ENCODE data around the gene DTWD2.
"Not testable (repeated sequence)": the region's sequence is repeated elsewhere in the genome, so short reads cannot be mapped to it uniquely, and the experiment has no call there.

DTWD2 gene

GRCh38 chr5:118994595-118994994 is 6.2 kb upstream of the DTWD2 start:
- no peak for DNase-seq

DNA sequence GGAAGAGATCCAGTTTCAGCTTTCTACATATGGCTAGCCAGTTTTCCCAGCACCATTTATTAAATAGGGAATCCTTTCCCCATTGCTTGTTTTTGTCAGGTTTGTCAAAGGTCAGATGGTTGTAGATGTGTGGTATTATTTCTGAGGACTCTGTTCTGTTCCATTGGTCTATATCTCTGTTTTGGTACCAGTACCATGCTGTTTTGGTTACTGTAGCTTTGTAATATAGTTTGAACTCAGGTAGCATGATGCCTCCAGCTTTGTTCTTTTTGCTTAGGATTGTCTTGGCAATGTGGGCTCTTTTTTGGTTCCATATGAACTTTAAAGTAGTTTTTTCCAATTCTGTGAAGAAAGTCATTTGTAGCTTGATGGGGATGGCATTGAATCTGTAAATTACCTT is 4.8 kb upstream of the DTWD2 start:
- not testable (repeated sequence) for DNase-seq

GRCh38 chr5:118992055-118992454 is 3.7 kb upstream of the DTWD2 start:
- DNase-seq = not testable (repeated sequence)

- no peak for DNase-seq
These were observed 2.2 kb upstream of the DTWD2 start for GRCh38 chr5:118990582-118990981.

GRCh38 chr5:118989816-118990215 is 1.5 kb upstream of the DTWD2 start:
- no peak for DNase-seq

- no peak for DNase-seq
These were observed 476 bp upstream of the DTWD2 start for GRCh38 chr5:118988866-118989180.

- no peak for DNase-seq
These were observed 3.7 kb downstream of the DTWD2 start for GRCh38 chr5:118984602-118985001.

DNA sequence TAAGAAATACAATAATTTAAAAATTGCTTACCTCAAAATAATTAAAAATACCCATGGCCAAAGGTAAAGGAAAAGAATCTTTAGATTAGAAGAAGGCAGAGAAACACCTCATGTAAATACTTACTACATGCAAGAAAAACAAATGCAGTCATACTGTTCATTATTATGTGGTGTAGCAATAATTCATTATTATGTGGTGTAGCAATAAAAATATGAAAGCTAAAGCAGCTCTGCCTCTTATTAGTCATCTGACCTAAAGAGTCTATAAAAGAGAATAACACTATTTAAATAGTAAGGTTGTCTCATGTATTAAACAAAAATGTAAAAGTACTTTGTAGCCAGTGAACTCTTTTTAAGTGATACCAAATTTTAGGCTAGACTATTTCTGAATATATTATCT is 6.6 kb downstream of the DTWD2 start:
- no peak for DNase-seq

DNA sequence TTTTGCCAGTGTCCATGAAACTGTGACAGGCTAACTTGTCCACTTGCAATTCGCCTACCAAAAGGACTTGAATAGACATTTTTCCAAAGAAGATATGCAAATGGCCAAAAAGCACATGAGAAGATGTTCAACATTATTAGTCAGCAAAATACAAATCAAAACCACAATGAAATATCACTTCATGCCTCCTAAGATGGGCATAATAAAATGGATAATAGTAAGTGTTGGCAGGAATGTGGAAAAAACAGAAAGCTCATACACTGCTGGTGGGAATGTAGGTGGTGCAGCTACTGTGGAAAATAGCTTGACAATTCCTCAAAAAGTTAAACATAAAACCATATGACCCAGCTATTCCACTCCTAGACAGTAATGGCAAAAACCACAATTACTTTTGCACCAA is 7.9 kb downstream of the DTWD2 start:
- no peak for DNase-seq

DNA sequence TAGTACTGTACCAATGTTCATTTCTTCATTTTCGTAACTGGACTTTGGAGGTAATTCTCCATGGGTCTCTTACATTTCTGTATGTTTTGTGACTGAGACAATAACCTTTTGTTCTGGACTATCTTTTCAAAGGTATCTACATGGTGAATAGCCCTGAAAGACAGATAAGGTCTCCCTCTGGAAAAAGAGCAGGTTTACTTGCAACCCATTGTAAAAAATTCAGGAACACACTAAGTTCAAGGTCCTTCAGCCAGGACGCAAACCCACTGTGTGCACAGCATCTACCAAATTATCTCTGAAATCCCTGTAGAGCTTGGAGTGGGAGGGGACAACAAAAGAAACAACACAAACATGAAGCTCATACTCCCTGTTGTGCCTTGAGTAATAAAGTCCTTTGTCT is 8.3 kb downstream of the DTWD2 start:
- no peak for DNase-seq

- DNase-seq = not testable (repeated sequence)
These were observed 14.4 kb downstream of the DTWD2 start for GRCh38 chr5:118973779-118974445.

DNA sequence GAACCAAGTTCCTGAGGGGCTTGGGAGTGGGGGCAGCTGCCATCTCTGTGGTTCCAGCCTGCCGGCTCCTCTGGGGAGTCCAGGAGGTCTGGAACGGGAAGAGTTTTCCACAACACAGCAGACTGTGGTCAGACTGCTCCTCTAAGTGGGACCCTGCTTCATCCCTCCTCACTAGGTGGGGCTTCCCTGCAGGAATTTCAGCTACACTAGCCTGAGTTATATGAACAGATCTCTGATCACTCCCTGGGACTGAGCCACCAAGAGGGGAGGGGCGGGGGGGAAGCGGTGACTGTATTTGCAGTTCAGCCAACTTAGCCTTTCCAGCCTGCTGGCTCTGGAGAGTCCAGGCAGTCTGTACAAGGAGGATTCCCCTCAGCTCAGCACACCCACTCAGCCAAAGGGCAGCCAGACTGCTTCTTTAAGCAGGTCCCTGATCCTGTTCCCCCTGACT is 19.4 kb downstream of the DTWD2 start:
- no peak for DNase-seq

DNA sequence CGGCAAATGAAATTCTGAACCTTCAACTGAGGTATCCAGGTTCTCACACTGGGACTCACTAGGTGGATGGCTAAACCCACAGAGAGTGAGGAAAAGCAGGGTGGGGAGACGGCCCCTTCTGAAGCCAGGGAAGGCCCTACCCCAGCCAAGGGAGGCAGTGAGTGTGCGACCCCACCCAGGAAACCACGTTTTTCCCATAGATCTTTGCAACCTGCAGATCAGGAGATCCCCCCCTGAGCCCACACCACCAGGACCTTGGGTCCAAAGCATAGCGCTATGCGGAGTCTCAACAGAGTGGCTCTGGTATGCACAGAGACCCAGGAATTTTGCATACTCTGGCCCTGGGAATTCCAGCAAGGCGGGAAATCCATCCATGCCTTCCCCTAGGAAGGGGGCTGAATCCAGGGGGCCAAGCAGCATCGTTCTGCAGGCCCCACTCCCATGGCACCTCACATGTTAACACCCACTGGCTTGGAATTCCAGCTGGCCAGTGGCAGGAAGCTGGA is 19.9 kb downstream of the DTWD2 start:
- DNase-seq = no peak

DNA sequence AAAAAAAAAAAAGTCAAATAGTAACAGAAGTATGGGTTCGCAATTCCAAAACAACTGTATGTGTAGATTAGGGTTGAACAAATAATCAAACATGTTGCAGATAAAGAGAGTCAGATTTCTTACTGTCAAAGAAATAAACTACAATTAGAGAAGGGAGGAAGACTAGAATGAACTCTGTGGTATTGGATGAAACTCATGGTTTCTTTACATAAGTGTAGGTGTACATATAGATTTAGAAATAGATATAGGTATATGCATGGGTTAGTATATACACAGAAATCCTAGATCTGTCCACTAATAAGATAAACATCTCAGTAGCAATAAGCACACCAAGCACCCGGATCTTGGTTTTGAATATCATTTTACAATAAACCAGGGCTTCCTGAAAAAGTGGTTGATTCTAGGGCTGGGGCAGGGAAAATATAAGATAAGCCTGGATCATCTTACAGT is 21.3 kb downstream of the DTWD2 start:
- DNase-seq = no peak

DNA sequence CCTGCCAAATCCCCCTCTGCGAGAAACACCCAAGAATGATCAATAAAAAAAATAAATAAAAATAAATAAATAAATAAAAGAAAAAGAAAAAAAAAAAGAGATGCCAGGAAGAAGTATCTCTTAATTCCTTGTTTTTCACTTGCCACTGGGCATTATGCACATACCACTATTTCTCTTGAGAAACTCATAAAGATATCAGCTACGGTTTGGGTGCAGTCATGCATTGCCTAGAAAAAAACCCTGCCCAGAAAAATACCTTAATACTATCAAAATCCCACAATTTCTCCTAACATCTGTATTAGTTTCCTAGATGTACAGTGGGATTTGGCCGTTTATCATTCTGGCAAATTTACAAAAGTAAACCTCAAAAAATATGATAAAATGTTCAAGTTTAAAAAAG is 22.5 kb downstream of the DTWD2 start:
- DNase-seq = no peak

DNA sequence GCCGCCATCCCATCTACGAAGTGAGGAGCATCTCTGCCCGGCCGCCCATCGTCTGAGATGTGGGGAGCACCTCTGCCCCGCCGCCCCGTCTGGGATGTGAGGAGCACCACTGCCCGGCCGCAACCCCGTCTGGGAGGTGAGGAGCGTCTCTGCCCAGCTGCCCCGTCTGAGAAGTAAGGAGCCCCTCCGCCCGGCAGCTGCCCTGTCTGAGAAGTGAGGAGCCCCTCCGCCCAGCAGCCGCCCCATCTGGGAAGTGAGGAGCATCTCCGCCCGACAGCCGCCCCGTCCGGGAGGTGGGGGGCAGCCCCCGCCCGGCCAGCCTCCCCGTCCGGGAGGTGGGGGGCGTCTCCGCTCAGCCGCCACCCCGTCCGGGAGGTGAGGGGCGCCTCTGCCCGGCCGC is 23.4 kb downstream of the DTWD2 start:
- not testable (repeated sequence) for DNase-seq

- not testable (repeated sequence) for DNase-seq
These were observed 24.0 kb downstream of the DTWD2 start for GRCh38 chr5:118964388-118964787.

GRCh38 chr5:118963169-118963568 is 25.2 kb downstream of the DTWD2 start:
- DNase-seq = no peak

DNA sequence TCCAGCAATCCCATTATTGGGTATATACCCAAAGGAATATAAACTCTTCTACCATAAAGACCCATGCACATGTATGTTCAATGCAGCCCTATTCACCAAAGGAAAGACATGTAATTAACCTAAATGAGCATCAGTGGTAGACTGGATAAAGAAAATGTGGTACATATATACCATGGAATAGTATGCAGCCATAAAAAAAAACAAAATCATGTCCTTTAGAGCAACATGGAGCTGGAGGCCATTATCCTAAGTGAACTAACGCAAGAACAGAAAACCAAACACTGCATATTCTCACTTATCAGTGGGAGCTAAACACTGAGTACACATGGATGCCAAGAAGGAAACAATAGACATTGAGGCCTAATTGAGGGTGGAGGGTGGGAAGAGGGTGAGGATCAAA is 27.8 kb downstream of the DTWD2 start:
- DNase-seq = no peak

DNA sequence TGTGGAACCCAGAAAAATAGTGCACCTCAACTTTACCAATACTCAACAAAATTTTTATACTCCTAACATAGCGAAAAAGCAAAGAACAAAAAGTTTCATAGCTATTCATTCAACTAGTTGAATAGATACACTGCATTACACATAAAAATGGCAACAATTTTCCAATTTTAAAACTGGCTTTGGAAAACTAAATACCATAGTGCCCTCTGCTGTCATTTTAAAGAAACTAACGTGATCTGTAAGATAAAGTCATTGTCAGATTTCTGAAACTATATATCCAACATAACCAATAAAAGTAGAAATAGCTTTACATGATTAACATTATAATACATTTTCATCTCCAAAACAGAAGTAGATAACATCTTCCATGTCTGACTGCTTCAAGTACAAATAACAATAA is 31.6 kb downstream of the DTWD2 start:
- DNase-seq = no peak

DNA sequence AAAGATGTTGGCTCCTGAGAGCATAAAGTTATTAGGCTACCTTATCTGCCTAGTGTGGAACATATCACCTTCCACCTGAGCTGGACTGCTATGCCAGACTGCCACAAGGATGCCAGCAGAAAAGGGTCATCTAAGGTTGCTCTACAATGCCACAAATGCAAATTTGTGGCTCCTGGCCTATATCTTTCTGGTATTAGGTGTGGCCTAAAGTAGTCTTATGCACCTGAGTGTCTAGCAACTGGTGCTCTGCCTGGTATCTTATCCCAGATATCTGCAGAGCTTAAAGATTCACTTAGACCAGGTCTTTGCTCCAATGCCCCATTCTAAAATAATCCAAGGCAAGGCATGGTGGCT is 34.7 kb downstream of the DTWD2 start:
- DNase-seq = no peak

- no peak for DNase-seq
These were observed 35.2 kb downstream of the DTWD2 start for GRCh38 chr5:118952992-118953651.

DNA sequence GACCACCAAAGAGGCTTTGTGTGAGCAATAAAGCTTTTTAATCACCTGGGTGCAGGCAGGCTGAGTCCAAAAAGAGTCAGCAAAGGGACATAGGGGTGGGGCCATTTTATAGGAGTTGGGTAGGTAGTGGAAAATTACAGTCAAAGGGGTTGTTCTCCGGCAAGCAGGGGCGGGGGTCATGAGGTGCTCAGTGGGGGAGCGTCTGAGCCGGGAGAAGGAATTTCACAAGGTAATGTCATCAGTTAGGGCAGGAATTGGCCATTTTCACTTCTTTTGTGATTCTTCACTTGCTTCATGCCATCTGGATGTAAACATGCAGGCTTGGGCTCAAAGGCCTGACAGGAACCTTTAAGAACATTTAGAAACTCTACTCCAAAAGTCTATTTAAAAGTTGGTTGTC is 36.0 kb downstream of the DTWD2 start:
- not testable (repeated sequence) for DNase-seq

GRCh38 chr5:118950354-118950753 is 38.0 kb downstream of the DTWD2 start:
- DNase-seq = not testable (repeated sequence)

Data from CD4-positive, alpha-beta T cell treated with Interleukin-6 for 4 hours (primary cell).